HAP-1 (cell line): ENCODE data around the gene POU6F2.
"Not testable (repeated sequence)": the region's sequence is repeated elsewhere in the genome, so short reads cannot be mapped to it uniquely, and the experiment has no call there.

Experiments used
- DNase-seq, 2 experiments: peaks; one replicate each; pipeline ENCODE4 v3.0.0-alpha.2; 2016 to 2020; ENCODE audit warnings: low spot score in 2 of 2
- H3K27me3 ChIP-seq: fragments of 250-450 bp; sonication (Bioruptor Pico); 2 replicates; pipeline ENCODE4 v1.5.1; 2020; ENCODE audit warnings: low read depth, mild to moderate bottlenecking, moderate library complexity
- H3K36me3 ChIP-seq: fragments of 250-450 bp; sonication (Bioruptor Pico); replicated peaks from 2 replicates; pipeline ENCODE4 v1.5.1; 2020; ENCODE audit warnings: mild to moderate bottlenecking
- H3K4me1 ChIP-seq: fragments of 250-450 bp; sonication (Bioruptor Pico); 2 replicates; pipeline ENCODE4 v1.5.1; 2020; ENCODE audit warnings: mild to moderate bottlenecking
- H3K4me3 ChIP-seq: fragments of 250-450 bp; sonication (Bioruptor Pico); 2 replicates; pipeline ENCODE4 v1.5.1; 2020; ENCODE audit warnings: mild to moderate bottlenecking, moderate library complexity
- H3K9me3 ChIP-seq: fragments of 250-450 bp; sonication (Bioruptor Pico); 2 replicates; pipeline ENCODE4 v1.5.1; 2020; ENCODE audit warnings: mild to moderate bottlenecking, moderate library complexity
- in situ Hi-C: fragments of 300-500 bp; cut with MboI; formaldehyde crosslinking; loops from 3 replicates; pipeline ENCODE4 v1.14.3; 2020; ENCODE audit warnings: low sequenced_read_pairs, inconsistent platforms, mixed read lengths

POU6F2 gene

GRCh38 chr7:39313974-39314373 is 336.3 kb downstream of the POU6F2 start:
- Histone ChIP-seq H3K4me1 (peaks cover 16% of the 10 kb centered on the region), H3K36me3 (no peaks in the 10 kb centered on the region), H3K4me3 (no peak overlapping the region), H3K27me3 (no peaks in the 10 kb centered on the region), H3K9me3 (no peaks in the 10 kb centered on the region)
- in situ Hi-C loops, result no loop called here
- peak in 1 of 2 experiments; percentile 47 for DNase-seq

DNA sequence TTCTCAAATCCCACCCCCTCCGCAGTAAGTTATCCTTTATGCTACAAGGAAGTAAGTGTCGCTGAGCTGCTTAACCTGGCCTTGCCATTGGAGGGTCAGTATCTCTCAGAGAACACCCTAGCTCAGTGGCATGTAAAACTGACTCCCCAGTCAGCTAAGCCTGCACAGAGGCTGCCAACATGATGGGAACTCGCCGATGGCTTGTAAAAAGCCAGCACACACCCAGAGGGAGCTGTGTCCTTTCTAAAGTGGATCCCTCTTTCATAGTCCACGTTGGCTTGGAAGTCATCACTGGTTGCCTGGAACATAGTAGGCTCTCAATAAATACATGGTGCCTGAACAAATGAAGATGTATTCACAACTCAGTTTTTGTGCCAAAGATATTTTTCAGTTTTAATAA is 339.4 kb downstream of the POU6F2 start:
- Histone ChIP-seq H3K9me3 (no peaks in the 10 kb centered on the region), H3K4me3 (no peak overlapping the region), H3K27me3 (no peaks in the 10 kb centered on the region), H3K4me1 (peaks cover 6% of the 10 kb centered on the region), H3K36me3 (no peaks in the 10 kb centered on the region)
- no peak for DNase-seq
- in situ Hi-C loops, result no loop called here

GRCh38 chr7:39317896-39318295 is 340.2 kb downstream of the POU6F2 start:
- no peaks in the 10 kb centered on the region for H3K36me3 ChIP-seq
- in situ Hi-C loops, result no loop called here
- H3K27me3 ChIP-seq, result no peaks in the 10 kb centered on the region
- no peak for DNase-seq
- peaks cover 6% of the 10 kb centered on the region for H3K4me1 ChIP-seq
- H3K4me3 ChIP-seq, result no peak overlapping the region
- H3K9me3 ChIP-seq, result no peaks in the 10 kb centered on the region

GRCh38 chr7:39321245-39321644 is 343.5 kb downstream of the POU6F2 start:
- in situ Hi-C loops, result no loop called here

GRCh38 chr7:39321909-39322498 is 344.3 kb downstream of the POU6F2 start:
- H3K4me1 ChIP-seq, result peaks cover 17% of the 10 kb centered on the region
- H3K4me3 ChIP-seq, result no peak overlapping the region
- no peak for DNase-seq
- H3K36me3 ChIP-seq, result 0 out of 2 replicates have a peak, but pooled peaks cover 3% of the 10 kb centered on the region
- no peaks in the 10 kb centered on the region for H3K27me3 ChIP-seq
- in situ Hi-C loops, result no loop called here
- peaks cover 7% of the 10 kb centered on the region for H3K9me3 ChIP-seq

More at GRCh38 chr7:39321245-39321644, 343.5 kb downstream of the POU6F2 start:
- H3K9me3 ChIP-seq, result peaks cover 7% of the 10 kb centered on the region
- no peak for DNase-seq
- H3K27me3 ChIP-seq, result no peaks in the 10 kb centered on the region
- H3K4me1 ChIP-seq, result peaks cover 17% of the 10 kb centered on the region
- 0 out of 2 replicates have a peak, but pooled peaks cover 3% of the 10 kb centered on the region for H3K36me3 ChIP-seq
- no peak overlapping the region for H3K4me3 ChIP-seq

- Histone ChIP-seq H3K27me3 (no peaks in the 10 kb centered on the region), H3K36me3 (0 out of 2 replicates have a peak, but pooled peaks cover 3% of the 10 kb centered on the region), H3K4me3 (no peak overlapping the region), H3K4me1 (peaks cover 17% of the 10 kb centered on the region), H3K9me3 (peaks cover 7% of the 10 kb centered on the region)
- in situ Hi-C loops, result no loop called here
- no peak for DNase-seq
Measured at GRCh38 chr7:39324139-39324760, 346.5 kb downstream of the POU6F2 start.

- H3K9me3 ChIP-seq, H3K4me3 ChIP-seq, in situ Hi-C loops, H3K36me3 ChIP-seq, DNase-seq, H3K27me3 ChIP-seq, H3K4me1 ChIP-seq: not testable (repeated sequence)
Measured at GRCh38 chr7:39331607-39332006, 353.9 kb downstream of the POU6F2 start.

DNA sequence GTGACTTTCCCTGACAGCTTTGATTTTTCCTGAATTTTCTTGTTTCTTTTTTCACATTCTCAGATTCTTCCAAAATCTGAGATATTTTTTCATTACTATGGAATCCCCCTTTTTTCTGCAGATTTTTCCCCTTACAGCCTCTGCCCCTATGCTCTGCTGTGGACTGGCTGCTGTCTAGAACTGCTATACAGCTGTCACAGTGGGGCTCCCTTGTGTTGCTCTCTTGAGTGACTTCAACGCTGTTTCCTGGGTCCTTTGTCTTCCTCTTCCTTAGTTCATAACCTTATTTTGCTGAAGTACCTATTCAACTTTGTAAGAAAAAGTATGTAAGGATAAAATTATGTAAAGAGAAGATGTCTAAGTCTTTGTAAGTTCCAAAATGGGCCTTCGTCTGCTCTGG is 354.4 kb downstream of the POU6F2 start:
- H3K4me3 ChIP-seq, result no peak overlapping the region
- peaks cover 5% of the 10 kb centered on the region for H3K4me1 ChIP-seq
- in situ Hi-C loops, result no loop called here
- no peak for DNase-seq
- H3K27me3 ChIP-seq, result no peaks in the 10 kb centered on the region
- no peaks in the 10 kb centered on the region for H3K36me3 ChIP-seq
- H3K9me3 ChIP-seq, result no peaks in the 10 kb centered on the region; the same call in 1 of the 2 replicates

- DNase-seq, result no peak
- in situ Hi-C loops, result no loop called here
Measured at GRCh38 chr7:39333701-39334100, 356.0 kb downstream of the POU6F2 start.

GRCh38 chr7:39336442-39336841 is 358.7 kb downstream of the POU6F2 start:
- Histone ChIP-seq H3K27me3 (no peaks in the 10 kb centered on the region), H3K4me1 (no peaks in the 10 kb centered on the region), H3K9me3 (no peaks in the 10 kb centered on the region; the same call in 1 of the 2 replicates), H3K4me3 (no peak overlapping the region), H3K36me3 (no peaks in the 10 kb centered on the region)
- no peak for DNase-seq
- in situ Hi-C loops, result no loop called here

More at GRCh38 chr7:39333701-39334100, 356.0 kb downstream of the POU6F2 start:
- Histone ChIP-seq H3K4me3 (no peak overlapping the region), H3K4me1 (peaks cover 5% of the 10 kb centered on the region), H3K36me3 (no peaks in the 10 kb centered on the region), H3K9me3 (no peaks in the 10 kb centered on the region; the same call in 1 of the 2 replicates), H3K27me3 (no peaks in the 10 kb centered on the region)

DNA sequence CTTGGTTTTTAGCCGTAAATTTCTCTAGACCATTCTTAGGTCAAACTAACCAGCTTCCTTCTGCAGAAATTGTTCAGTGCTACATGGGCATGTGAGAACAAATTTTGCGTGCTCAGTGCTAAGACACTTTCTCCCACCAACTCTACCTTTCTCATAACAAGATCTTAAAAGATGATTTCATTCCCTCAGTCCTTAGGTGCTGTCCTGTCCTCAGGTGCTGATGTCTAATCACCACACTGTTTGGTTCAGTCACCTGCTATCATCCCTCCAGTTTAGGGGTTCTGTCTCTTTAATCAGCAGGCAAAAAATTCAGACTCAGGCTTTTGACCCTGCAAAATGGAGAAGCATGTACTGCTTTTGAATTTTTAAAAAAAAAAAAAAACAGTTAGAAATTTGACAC is 361.0 kb downstream of the POU6F2 start:
- no peaks in the 10 kb centered on the region for H3K36me3 ChIP-seq
- no peak for DNase-seq
- no peak overlapping the region for H3K4me3 ChIP-seq
- in situ Hi-C loops, result no loop called here
- H3K9me3 ChIP-seq, result no peaks in the 10 kb centered on the region
- no peaks in the 10 kb centered on the region for H3K27me3 ChIP-seq
- H3K4me1 ChIP-seq, result peaks cover 9% of the 10 kb centered on the region

DNA sequence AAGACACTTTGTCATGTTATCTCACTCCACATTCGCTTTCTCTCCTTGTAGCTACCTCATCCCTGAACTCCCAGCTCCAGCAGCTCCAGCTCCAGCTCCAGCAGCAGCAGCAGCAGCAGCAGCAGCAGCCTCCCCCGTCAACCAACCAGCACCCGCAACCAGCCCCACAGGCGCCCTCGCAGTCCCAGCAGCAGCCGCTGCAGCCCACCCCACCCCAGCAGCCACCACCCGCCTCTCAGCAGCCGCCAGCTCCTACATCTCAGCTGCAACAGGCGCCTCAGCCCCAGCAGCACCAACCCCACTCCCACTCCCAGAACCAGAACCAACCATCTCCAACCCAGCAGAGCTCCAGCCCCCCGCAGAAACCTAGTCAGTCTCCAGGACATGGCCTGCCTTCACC is 361.9 kb downstream of the POU6F2 start:
- Histone ChIP-seq H3K4me3 (no peak overlapping the region), H3K9me3 (no peaks in the 10 kb centered on the region), H3K4me1 (peaks cover 11% of the 10 kb centered on the region), H3K27me3 (no peaks in the 10 kb centered on the region), H3K36me3 (no peaks in the 10 kb centered on the region)
- in situ Hi-C loops, result no loop called here
- no peak for DNase-seq

GRCh38 chr7:39341083-39341482 is 363.4 kb downstream of the POU6F2 start:
- Histone ChIP-seq H3K9me3 (no peaks in the 10 kb centered on the region), H3K27me3 (no peaks in the 10 kb centered on the region), H3K4me1 (peaks cover 11% of the 10 kb centered on the region), H3K4me3 (no peak overlapping the region), H3K36me3 (no peaks in the 10 kb centered on the region)
- no peak for DNase-seq
- in situ Hi-C loops, result no loop called here

DNA sequence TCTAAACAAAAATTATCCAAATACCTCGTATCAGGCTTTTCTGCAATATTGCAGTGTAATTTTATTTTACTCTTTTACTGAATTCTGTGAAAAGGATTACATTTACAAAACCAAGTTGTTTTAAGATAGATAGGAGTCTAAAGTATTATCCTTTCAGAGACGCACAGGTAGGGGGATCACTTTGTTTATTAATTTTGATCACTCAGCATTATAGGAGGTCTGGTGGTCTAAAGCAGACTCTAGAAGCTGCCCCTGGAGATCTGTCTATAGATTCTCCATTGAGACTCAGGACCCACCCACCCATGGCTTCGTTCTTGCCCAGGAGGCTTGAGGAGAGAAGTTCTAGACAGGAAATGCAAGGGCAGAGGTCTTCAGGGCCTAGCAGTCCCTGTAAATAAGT is 365.1 kb downstream of the POU6F2 start:
- Histone ChIP-seq H3K27me3 (no peaks in the 10 kb centered on the region), H3K4me3 (no peak overlapping the region), H3K36me3 (no peaks in the 10 kb centered on the region), H3K9me3 (no peaks in the 10 kb centered on the region), H3K4me1 (peaks cover 11% of the 10 kb centered on the region)
- no peak for DNase-seq
- in situ Hi-C loops, result no loop called here
